GM21423 (cell line): ENCODE data around the gene JMJD1C.

ENCODE experiments used
- ATAC-seq: cut with Tn5 transposase; IDR thresholded peaks from one replicate; pipeline ENCODE4 v1.9.1; 2021; ENCODE audit warnings: mild to moderate bottlenecking, moderate library complexity; ENCODE audit not compliant: unreplicated experiment

JMJD1C gene

GRCh38 chr10:63437116-63437949 is 28.4 kb downstream of the JMJD1C start:
- ATAC-seq, result no peak

- ATAC-seq, result no peak
Measured at GRCh38 chr10:63436225-63436624, 29.6 kb downstream of the JMJD1C start.

GRCh38 chr10:63434866-63435854 is 30.6 kb downstream of the JMJD1C start:
- no peak for ATAC-seq

- peak; percentile 50 for ATAC-seq
Measured at GRCh38 chr10:63431962-63432797, 33.6 kb downstream of the JMJD1C start.

- ATAC-seq, result no peak
Measured at GRCh38 chr10:63430999-63431356, 34.8 kb downstream of the JMJD1C start.

- no peak for ATAC-seq
Measured at GRCh38 chr10:63430091-63430998, 35.4 kb downstream of the JMJD1C start.

GRCh38 chr10:63429281-63429680 is 36.5 kb downstream of the JMJD1C start:
- no peak for ATAC-seq

- no peak for ATAC-seq
Measured at GRCh38 chr10:63427013-63427412, 38.8 kb downstream of the JMJD1C start.

GRCh38 chr10:63425512-63425911 is 40.3 kb downstream of the JMJD1C start:
- no peak for ATAC-seq

- no peak for ATAC-seq
Measured at GRCh38 chr10:63424576-63424975, 41.2 kb downstream of the JMJD1C start.

- ATAC-seq, result no peak
Measured at GRCh38 chr10:63423494-63423893, 42.3 kb downstream of the JMJD1C start.

GRCh38 chr10:63421591-63421990 is 44.2 kb downstream of the JMJD1C start:
- peak; percentile 98 for ATAC-seq

GRCh38 chr10:63416376-63416775 is 49.4 kb downstream of the JMJD1C start:
- no peak for ATAC-seq

GRCh38 chr10:63415640-63416244 is 50.0 kb downstream of the JMJD1C start:
- ATAC-seq, result no peak

- ATAC-seq, result no peak
Measured at GRCh38 chr10:63414481-63415260, 51.1 kb downstream of the JMJD1C start.

GRCh38 chr10:63413429-63413828 is 52.3 kb downstream of the JMJD1C start:
- ATAC-seq, result no peak

GRCh38 chr10:63412304-63412703 is 53.5 kb downstream of the JMJD1C start:
- no peak for ATAC-seq

- ATAC-seq, result no peak
Measured at GRCh38 chr10:63410633-63411032, 55.1 kb downstream of the JMJD1C start.
